ENCODE data around the gene RADIL.

RADIL gene

DNA sequence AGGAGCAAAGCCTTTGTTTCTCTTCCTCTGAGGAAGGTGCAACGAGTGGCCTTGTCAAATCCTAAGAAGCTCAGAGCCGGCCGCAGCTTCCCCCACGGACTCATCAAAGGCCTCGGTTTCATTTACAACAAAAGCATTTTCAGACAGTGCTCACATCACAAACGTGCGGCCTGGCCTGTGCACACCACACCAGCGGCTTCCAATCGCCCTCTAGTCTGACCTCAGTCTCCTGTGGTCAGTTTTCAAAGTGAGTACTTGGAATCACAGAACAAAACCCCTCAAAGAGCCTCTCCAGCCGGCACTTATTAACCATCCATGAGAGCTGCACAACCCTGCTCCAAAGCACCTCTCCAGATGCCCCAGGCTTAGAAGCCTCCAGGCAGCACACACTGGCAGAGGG is 3.3 kb downstream of the RADIL start:
- peak; percentile 88 for DNase-seq

DNA sequence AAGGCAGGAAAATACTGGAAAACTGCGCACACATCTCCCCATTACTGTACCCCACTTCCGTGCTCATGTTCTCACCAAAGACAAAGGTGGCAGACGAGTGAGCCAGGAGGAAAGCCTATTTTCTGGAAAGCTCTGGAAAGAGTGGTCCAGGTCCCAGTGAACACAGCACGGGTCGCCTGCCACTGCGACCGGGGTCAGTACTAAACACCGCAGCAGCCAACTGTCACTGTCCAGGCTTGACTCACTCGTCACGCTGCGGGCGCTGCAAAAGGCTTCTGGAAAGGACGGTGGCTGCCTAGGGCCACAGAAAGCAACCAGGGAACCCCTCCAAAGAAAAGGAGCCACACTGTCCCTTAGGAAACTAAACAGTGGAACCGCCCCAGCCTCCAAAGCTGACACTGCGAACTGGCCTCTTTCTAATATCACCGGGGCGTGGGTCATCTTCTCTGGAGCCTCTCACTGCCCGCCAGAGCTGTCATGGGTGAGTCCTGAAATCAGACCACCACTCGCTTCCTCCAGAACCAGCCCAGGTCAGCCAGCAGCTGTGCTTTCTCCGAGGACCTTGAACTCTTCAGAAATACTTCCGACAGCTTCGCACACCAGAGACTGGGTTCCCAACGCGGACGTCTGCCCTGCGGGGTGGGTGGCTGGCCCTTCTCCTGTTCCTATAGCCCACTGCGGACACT is 4.0 kb downstream of the RADIL start:
- DNase-seq, result peak; percentile 72

DNA sequence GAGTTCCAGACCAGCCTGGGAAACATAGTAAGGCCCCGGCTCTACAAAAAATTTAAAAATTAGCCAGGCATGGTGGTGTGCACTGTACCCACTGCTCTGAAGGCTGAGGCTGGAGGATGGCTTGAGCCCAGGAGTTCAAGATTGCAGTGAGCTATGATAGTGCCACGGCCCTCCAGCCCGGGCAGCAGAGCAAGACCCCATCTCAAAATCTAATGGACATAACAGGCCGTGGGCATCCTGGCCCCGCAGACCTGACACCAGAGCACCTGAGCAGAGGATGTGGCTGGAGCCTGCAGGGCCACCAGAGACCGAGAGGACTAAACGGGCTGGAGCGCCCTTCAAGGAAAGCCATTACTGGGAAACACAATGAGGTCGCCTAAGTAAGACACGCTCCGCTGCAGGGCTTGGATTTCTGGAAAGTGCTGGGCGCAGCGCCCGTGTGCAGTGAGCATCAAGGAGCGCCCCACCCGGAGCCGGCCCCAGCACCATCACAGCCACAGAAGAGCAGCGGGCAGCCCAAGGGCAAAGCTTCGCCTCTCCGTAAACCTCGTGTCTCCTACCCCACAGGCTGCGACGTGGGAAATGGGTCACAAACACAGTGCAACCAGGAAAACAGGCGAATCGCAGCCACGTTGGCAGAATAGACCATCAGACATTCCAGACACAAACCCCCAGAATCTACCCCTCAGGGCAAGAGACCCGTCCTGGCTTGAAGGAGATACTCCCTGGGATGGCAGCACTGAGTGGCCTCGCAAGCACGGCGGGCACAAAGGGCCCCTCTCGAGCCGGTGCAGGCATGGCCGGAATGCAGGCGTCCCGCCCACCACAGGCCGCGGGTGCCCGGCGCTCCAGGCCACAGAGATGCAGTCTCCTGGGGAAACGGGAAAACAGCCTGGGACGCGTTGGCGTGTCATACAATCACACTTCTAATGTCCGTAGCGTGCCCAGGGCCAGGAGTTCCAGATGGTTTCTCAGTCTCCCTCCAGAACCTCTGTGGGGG is 4.9 kb downstream of the RADIL start:
- DNase-seq, result peak; percentile 73

DNA sequence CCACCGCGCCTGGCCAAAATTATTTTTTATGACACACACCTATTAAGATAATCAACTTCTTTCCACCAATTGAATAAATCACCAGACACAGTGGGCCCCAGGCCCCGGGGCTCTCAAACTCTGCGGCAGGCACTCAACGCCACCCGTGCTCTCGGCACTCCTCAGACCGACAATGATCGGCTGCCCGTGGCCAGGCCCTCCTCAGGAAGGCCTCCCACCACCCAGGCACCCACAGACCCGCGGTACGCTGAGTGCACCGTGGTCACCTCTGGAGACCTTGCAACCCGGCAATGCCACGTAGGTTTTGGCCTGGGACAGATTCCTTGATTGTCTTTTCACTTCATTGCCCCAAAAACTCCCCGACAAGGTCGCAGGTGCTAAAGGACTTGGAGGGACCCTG is 6.9 kb downstream of the RADIL start:
- no peak for DNase-seq

DNA sequence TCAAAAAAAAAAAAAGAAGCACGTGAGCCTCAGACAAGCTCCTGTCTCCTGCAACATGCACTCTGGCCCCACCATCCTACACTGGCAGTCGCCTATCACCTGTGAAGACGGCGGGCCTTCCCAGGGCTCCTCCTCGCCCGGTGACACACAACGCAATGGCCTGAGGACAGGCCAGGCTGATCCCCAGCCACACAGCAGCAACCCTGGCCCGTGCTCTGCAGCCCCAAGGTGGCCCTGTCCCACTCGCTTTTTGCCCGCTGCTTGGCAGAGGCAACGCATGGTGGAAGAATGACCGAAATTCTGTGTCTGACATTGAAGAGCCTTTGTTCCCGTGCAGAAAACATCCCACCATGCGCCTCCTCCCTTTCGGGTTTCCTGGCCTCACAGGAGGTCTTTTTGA is 8.1 kb downstream of the RADIL start:
- no peak for DNase-seq

DNA sequence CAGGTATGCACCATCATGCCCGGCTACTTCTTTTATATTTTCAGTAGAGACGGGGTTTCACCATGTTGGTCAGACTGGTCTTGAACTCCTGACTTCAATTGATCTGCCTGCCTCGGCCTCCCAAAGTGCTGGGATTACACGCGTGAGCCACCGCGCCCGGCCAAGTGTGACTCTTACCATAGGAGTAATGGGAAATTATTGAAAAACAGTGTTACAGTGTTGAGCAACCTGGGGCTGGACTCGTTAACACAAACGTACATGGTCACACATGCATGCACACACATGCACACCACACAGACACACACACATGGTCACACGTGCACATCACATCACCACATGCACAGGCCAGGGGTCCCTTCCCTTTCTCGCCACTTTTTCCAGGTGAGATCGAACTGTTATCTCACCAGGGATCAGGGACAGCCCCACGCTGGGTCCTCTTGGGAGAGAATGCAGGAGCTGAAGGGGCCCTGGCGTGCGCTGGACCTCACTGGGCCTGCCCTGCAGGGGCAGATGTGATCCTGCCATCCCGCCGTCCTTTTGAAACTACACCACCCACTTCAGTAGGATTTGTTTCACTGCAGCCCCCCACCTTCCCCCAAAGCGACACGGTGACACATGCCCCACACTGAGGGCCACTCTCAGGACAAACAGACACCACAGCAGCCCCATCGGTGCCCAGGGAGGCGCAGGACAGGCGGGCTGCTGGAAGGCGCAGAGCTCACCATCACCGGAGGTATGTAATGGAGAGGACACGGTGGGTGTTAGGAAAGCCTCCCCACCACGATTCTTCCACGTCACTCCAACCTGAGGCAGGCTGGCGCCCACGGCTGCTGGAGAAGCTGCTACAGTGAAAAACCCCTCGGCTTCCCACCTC is 10.2 kb downstream of the RADIL start:
- DNase-seq, result no peak

DNA sequence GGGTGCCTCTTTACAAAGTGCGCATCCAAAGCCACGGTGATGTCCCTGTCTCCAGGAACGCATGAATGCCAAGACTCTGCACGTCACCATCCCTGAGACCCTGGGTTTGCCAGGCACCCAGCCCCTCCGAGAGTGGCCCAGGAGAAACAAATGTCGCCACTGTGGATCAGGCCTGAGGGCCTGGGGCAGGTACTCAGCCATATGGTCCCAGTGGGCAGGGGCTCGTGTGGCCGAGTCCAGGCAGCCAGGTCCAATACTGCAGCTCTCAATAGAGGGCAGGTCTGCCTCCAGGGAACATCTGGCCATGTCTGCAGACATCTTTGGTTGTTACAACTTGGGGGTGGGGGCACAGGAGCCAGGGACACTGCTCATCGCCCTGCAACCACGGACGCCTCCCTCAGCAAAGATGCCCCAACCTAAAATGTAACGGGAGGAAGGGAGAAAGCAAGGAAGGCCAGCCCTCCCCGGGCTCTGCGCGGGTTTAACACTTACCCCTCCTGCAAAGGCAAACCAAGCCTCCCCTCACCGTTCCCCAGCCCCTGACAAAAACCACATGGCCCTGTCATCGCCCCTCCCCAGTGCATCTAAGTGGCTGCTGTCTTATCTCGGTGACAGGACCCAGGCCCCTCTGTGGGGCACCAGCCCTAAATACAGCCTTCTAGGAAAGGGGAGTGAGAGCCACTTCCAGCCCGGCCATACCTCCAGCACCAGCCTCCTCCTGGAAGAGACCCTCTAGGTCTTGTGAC is 11.4 kb downstream of the RADIL start:
- no peak for DNase-seq

DNA sequence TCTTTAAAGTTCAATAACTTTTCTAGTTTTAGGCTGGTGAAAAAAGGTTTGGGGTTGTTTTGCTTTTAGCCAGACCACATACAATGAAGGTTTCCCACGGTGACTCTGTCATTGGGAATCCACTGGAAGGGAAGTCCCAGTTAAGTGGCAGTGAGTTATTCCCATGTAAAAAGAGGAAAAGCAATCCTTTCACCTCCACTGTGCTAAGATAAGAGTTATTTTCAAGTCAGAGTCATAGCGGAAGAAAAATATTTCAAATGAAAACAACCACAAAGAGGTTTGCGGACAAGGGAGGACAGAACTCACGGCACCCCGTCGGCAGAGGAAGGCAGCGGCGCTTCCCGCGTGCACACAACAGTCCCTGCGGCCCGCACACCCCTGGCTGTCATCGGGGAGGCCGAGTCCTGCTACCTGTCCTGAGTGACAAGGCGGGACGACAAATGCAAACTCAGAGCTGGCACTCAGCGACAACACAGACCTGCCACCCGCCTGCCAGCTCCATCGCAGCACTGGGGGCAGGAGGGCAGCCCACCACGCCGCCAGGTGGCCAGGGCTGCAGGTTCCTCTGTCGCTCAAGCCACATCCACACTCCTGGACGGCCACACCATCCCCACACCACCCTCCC is 12.3 kb downstream of the RADIL start:
- DNase-seq, result no peak

DNA sequence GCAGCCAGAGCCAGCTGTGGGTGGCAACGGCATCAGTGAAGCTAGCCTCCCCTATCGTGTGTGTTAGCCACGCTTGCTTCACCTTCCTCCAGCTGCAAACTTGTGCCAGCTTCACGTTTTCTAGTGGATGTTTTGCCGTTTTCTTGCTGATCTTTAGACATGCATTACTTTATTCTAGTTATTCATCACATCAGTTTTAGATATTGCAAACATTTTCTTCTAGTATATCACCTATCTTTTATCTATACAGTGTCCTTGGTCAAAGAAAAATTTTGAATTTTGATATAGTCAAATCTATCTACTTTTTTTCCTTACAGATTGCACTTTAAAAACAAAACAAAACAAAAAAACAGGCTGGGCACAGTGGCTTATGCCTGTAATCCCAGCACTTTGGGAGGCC is 15.0 kb downstream of the RADIL start:
- no peak for DNase-seq

DNA sequence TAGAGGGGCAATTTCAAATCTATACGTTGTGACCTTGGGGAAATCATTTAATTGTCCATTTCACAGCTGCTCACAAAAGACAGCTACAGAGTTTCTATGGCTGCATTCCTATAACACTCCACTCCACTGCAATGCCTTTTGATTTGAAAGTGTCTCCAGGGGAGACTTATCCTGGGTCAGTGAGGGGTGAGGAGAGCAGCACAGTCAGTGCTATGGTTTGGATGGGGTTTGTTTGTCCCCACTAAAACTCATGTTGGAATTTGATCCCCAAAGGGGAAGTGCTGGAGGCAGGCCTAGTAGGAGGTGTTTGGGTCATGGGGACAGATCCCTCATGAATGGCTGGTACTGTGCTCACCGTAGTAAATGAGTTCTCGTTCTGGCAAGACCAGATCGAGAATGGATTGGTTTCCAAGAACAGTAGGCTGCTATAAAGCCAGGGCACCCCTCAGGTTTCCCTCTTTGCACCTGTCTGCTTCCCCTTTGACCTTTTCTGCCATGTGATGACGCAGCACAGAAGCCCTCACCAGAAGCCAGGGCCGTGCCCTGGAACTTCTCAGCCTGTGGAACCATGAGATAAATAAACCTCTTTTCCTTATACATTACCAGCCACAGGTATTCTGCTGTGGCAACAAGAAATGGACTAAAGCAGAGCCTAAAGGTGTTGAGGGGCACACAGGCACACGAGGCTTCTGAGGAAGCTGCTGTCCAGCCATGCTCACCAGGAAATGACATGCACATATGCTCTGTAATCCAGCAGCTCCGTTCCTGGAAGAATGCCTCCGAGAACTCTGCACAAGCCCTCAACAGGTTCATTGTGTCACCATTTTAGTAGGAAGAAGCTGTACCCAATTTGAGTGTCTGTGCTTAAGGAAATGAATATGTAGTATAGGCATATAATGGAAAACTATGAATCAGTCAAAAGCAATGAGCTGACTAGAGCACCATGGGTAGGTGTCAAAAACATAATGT is 16.7 kb downstream of the RADIL start:
- DNase-seq, result no peak

DNA sequence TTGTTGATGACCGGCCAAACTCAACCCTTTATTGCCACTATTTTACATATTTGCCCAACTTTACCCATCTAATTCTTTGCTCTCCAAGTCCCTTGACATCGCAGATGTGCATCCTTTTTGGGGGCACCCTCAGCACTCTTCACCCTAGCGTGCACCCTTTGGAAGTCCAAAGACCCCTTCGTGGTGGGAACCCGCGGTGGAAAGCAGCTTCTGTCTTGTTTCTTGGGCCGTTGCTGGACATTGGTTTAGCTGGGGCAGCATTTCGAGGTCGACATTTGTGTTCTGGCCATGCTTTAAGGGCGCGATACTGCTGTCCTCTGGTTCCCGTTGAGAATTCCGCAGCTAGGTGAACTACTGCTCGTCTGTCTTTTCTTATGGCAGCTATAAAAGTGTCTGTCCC is 21.4 kb downstream of the RADIL start:
- no peak for DNase-seq

DNA sequence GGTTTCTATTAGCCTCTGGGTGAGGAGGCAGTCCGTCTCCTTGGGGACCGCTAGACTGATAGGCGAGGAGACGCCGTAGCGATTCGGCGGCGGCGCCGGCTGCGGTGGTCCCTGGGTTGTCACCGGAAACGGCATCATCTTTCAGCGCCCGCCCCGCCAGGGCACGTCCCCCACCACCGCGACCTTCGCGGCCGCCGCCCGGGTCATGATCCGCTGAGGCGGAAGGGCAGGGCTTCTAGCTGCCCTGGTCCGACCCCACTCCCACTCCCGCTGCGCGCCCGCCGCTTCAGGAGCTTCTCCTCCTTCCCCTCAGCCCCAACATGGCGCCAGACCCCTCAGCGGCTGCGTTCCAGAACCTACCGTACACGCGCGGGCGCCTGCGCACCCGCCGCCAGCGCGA is 21.8 kb downstream of the RADIL start, which contains the start of gene PAPOLB:
PAPOLB (minus strand) TSS at position 358 of the 400 bp plus-strand sequence; CDS start at position 138, 220 bp downstream.
- DNase-seq, result no peak

DNA sequence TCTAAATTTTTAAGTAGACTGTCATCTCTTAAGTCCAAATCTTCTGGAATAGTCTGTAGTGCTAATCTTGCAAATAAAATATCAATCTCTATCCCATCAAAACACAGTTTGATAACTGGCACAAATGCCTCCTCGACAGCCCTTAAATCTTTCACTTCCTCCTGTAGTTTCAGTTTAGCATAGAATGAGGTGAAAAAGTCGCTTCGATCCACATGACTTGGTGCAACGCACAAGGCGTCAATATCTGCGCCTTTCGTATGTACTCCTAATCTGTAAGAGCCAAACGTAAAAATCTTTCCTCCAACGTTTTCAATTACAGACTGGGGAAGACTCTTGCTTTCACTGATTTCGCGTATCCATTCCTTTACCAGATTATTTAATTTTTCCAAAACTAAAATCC is 22.3 kb downstream of the RADIL start:
- DNase-seq, result no peak

DNA sequence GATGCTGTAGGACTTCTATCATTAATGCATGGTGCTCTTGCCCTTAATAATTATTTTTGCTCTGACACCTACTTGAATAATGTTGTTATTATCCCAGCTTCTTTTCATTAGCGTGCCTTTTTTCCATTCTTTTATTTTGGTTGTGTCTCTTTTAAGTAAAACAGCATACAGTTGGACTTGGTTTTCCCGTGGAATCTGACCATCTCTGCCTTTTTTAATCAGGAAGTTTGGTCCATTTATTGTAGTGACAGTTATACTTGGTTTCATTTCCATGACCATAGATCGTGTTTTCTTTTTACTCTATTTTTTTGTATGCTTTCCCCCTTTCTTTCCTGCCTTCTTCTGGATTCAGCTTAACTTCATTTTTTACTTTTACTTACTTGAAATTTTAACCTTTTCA is 26.3 kb downstream of the RADIL start:
- no peak for DNase-seq

DNA sequence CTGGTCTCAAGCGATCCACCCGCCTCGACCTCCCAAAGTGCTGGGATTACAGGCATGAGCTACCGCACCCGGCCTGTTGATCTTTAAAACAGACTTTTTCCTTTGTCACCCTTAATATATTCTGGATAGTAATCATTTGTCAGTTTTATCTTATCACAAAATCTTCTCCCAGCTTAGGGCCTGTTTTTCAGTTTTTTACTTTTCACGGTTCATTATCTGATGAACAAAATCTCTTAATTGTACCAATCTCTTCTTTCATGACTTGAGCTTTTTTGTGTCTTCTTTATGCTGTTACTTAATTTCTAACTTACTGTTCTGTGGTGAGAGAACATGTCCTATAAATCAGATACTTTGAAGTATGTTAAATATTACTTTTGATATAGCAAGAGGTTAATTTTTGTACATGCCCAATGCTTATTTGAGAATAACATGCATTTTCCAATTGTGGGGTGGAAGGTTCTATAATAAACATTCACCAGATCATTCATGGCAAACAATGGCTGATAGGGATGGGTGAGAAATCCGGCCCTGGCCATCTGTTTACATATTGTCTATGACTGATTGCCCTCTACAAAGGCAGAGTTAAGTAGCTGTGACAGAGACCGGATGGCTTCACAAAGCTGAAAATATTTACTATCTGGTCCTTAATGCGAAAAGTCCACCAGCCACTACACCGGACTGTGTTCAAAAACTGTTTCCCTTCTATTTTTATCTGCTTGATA is 27.0 kb downstream of the RADIL start:
- no peak for DNase-seq

DNA sequence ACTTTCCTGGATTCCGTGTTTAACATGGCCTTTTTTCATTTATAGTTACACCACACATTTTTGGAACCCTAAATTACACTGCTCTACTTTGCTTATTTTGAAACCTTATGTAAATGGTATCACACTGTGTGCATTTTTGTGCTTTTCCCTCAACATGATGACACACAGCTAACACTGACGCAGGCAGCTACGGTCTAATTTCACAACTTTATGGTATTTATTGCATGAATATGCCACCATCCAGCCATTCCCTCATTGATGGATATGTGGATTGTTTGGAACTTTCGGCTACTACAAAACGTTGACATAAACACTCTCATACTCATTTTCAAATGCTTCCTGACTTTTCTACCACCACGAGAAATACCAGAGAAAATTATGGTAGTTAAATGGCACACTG is 28.6 kb downstream of the RADIL start:
- DNase-seq, result no peak

DNA sequence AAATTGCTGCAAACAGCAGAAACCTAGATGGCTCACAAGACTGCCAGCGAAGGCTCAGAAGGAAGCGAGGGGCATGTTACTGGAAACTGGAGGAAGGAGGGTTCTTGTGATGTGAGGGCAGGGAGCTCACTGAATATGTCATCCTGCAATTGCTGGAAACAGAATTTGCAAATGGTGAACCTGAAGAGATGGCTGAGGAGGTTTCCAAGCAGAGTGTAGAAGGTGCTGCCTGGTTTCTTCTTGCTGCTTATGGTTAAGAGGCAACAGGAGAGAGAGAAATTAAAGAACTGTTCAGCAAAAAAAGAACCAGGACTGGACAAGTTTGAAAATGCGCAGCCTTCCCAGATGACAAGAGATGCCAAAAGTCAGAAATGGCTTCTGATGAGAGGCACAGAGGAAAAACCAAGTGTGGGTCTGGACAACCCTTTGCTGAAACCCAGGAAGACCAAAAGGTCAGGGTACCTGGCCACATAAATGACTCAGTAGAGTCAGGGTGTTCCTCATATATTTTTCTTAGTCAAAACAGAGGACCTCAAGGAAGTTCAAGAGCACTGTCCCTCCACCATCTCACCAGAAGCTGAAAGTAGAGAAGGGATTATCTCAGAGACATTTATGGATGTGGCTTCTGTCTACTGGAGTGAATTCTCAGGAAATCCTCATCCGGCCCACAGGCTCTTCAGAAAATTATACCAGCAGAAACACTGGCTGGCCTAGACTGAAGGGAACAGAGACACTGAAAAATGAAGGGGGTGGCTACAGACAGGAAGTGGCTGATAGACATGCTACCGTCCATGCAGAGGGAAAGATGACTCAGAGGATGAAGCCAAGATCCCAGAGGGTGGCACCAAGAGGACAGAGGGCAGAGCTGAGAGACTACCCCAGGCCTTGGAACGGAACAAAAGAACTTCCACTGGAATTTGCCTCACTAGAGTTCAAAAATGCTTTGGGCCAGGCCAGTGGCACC is 31.8 kb downstream of the RADIL start:
- DNase-seq, result no peak

DNA sequence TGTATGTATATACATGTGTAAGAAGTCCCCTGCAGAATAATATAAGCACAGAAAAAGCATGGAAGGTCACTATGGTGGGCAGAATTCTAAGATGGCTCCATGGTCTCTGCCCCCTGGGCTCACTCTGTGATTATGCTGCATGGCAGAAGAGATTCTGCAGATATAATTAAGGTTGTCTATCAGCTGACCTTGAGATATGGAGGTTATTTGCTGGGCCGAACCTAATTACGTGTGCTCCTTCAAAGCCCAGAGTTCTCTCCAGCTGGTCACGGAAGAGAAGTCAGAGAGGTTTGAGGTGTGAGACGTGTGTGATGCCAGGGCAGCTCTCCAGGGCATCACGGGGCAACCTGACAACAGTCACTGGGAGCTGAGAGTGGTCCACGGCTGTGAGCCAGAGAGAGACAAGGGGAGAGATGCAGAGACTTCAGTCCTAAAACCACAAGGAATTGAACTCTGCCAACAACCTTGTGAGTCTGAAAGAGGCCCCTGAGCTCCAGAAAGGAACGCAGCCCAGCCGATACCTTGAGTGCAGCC is 33.2 kb downstream of the RADIL start:
- DNase-seq, result no peak

All from DMS79 treated with DMSO at 0.1 percent for 48 hours (cell line).